ENCODE results near the gene C12orf57.

Gene C12orf57

GRCh38 chr12:6912164-6912935, 31.5 kb upstream of the C12orf57 start:
- TF ChIP-seq JUND (IDR thresholded peaks at IDR 0.05; ENCODE audit: low read depth), result no peak
- DNase-seq (ENCODE audit: low read depth in 1 of 2, low spot score in 1 of 2), result no peak
- in situ Hi-C loops (cut with HindIII; ENCODE audit: low pct_unique_long_range_greater_than_20kb, low sequenced_read_pairs), result no loop called here

- DNase-seq (ENCODE audit: low read depth in 1 of 2, low spot score in 1 of 2), result no peak
- no peak for TF ChIP-seq JUND (IDR thresholded peaks at IDR 0.05; ENCODE audit: low read depth)
- in situ Hi-C loops (cut with HindIII; ENCODE audit: low pct_unique_long_range_greater_than_20kb, low sequenced_read_pairs), result no loop called here
These were observed 29.4 kb upstream of the C12orf57 start, which contains the start of gene ENO2 for GRCh38 chr12:6914246-6914946. Gene ENO2 (plus strand): TSS chr12:6914580. CDS start chr12:6915833, 1,253 bp downstream.

- in situ Hi-C loops (cut with HindIII; ENCODE audit: low pct_unique_long_range_greater_than_20kb, low sequenced_read_pairs), result no loop called here
- no peak for TF ChIP-seq JUND (IDR thresholded peaks at IDR 0.05; ENCODE audit: low read depth)
- no peak for DNase-seq (ENCODE audit: low read depth in 1 of 2, low spot score in 1 of 2)
These were observed 28.7 kb upstream of the C12orf57 start for GRCh38 chr12:6914947-6915788.

- in situ Hi-C loops (cut with HindIII; ENCODE audit: low pct_unique_long_range_greater_than_20kb, low sequenced_read_pairs), result no loop called here
- no peak for TF ChIP-seq JUND (IDR thresholded peaks at IDR 0.05; ENCODE audit: low read depth)
- DNase-seq (ENCODE audit: low read depth in 1 of 2, low spot score in 1 of 2), result no peak
These were observed 28.0 kb upstream of the C12orf57 start for GRCh38 chr12:6915789-6916285.

GRCh38 chr12:6916426-6917200, 27.2 kb upstream of the C12orf57 start:
- no peak for TF ChIP-seq JUND (IDR thresholded peaks at IDR 0.05; ENCODE audit: low read depth)
- in situ Hi-C loops (cut with HindIII; ENCODE audit: low pct_unique_long_range_greater_than_20kb, low sequenced_read_pairs), result no loop called here

GRCh38 chr12:6917491-6918231, 26.2 kb upstream of the C12orf57 start:
- DNase-seq (ENCODE audit: low read depth in 1 of 2, low spot score in 1 of 2), result no peak
- TF ChIP-seq JUND (IDR thresholded peaks at IDR 0.05; ENCODE audit: low read depth), result no peak
- in situ Hi-C loops (cut with HindIII; ENCODE audit: low pct_unique_long_range_greater_than_20kb, low sequenced_read_pairs), result no loop called here

More at GRCh38 chr12:6916426-6917200, 27.2 kb upstream of the C12orf57 start:
- no peak for DNase-seq (ENCODE audit: low read depth in 1 of 2, low spot score in 1 of 2)

GRCh38 chr12:6919588-6919987, 24.2 kb upstream of the C12orf57 start:
- no peak for DNase-seq (ENCODE audit: low read depth in 1 of 2, low spot score in 1 of 2)
- no peak for TF ChIP-seq JUND (IDR thresholded peaks at IDR 0.05; ENCODE audit: low read depth)
- in situ Hi-C loops (cut with HindIII; ENCODE audit: low pct_unique_long_range_greater_than_20kb, low sequenced_read_pairs), result no loop called here

- no peak for TF ChIP-seq JUND (IDR thresholded peaks at IDR 0.05; ENCODE audit: low read depth)
- in situ Hi-C loops (cut with HindIII; ENCODE audit: low pct_unique_long_range_greater_than_20kb, low sequenced_read_pairs), result no loop called here
- no peak for DNase-seq (ENCODE audit: low read depth in 1 of 2, low spot score in 1 of 2)
These were observed 22.3 kb upstream of the C12orf57 start for GRCh38 chr12:6921539-6921938.

- in situ Hi-C loops (cut with HindIII; ENCODE audit: low pct_unique_long_range_greater_than_20kb, low sequenced_read_pairs), result no loop called here
- TF ChIP-seq JUND (IDR thresholded peaks at IDR 0.05; ENCODE audit: low read depth), result no peak
- DNase-seq (ENCODE audit: low read depth in 1 of 2, low spot score in 1 of 2), result no peak
These were observed 21.6 kb upstream of the C12orf57 start for GRCh38 chr12:6921996-6922946.

GRCh38 chr12:6923003-6923732, 20.7 kb upstream of the C12orf57 start:
- in situ Hi-C loops (cut with HindIII; ENCODE audit: low pct_unique_long_range_greater_than_20kb, low sequenced_read_pairs), result no loop called here
- no peak for TF ChIP-seq JUND (IDR thresholded peaks at IDR 0.05; ENCODE audit: low read depth)
- DNase-seq (ENCODE audit: low read depth in 1 of 2, low spot score in 1 of 2), result no peak

Data from T47D (cell line).